Measurements from ENCODE around the gene SEMA3E. TPM values are rescaled to one million over a fixed set of nuclear protein-coding genes. Genes with fewer than 3 reads are reported as not detected.
A peak's percentile ranks its signal among the peaks of the same experiment; 100 is the strongest.

SEMA3E gene
- polyA plus RNA-seq, 1 of the 3 experiments (the other 2 are of a cell fraction), result under 0.01 TPM

DNA sequence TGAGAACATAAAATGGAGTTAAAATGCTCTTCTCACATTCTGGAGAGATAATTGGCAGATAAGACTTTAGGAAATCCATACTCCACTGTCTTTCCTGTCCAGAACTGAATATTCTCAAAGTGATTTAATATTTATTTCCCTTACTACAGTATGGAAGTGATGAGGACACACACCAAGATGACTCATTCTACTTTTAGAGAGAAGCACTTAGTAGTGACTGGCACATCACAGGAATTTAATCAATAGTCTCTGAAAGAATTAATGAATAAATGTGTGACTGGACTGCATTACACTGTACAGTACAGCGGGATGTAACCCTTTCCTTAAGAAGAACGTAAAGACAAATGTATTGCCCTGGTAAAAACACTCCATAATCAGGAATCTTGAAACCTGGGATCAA is 116.7 kb downstream of the SEMA3E start:
- Histone ChIP-seq H3K27ac (ENCODE audit: low read depth in 2 of 2, low read length in 1 of 2) (no peak overlapping the region), H3K79me2 (ENCODE audit: insufficient read depth) (no peaks in the 10 kb centered on the region), H3K9me3 (no peaks in the 10 kb centered on the region), H3K27me3 (ENCODE audit: insufficient read depth) (no peaks in the 10 kb centered on the region), H2AFZ (ENCODE audit: low read depth) (peak overlapping the region; percentile 57; the same call in 1 of the 2 replicates), H3K4me3 (ENCODE audit: low read depth in 2 of 2, low read length in 1 of 2) (no peak overlapping the region), H4K20me1 (ENCODE audit: insufficient read depth) (no peaks in the 10 kb centered on the region), H3K4me1 (ENCODE audit: control insufficient read depth in 1 of 2, insufficient read depth in 2 of 2, low read depth in 1 of 2, low read length in 1 of 2) (peaks cover 0 to 6% of the 10 kb centered on the region in 2 experiments; a peak in 1 of 4 replicates), H3K36me3 (replicated peaks in 1 of 2; ENCODE audit: control insufficient read depth in 1 of 2, insufficient read depth in 2 of 2, low read length in 1 of 2) (no peaks in the 10 kb centered on the region), H3F3A (replicated peaks; ENCODE audit: insufficient read depth) (no peaks in the 10 kb centered on the region), H3K9me2 (no peaks in the 10 kb centered on the region), H3K4me2 (no peak overlapping the region), H3K9ac (no peak overlapping the region)
- POLR2A ChIA-PET, result no interaction called here
- CTCF ChIA-PET, result no interaction called here
- DNase-seq, result no peak
- WGBS (ENCODE audit: low lambda C conversion rate), result 49% methylated on average over 2 of the region's 2 CpGs
- TF ChIP-seq MEF2A (IDR thresholded peaks at IDR 0.05; ENCODE audit: borderline replicate concordance, low read depth) (no peak), TAF1 (IDR thresholded peaks at IDR 0.05; ENCODE audit: borderline replicate concordance, low read depth, low read length) (no peak), FOSL2 (IDR thresholded peaks at IDR 0.05; ENCODE audit: borderline replicate concordance, low read depth) (peak; percentile 62; the same call in 1 of the 2 replicates), SIN3A (IDR thresholded peaks at IDR 0.05; ENCODE audit: borderline replicate concordance, low read depth, low read length) (no peak), TCF12 (IDR thresholded peaks at IDR 0.05) (peak; percentile 33; the same call in 1 of the 2 replicates), POLR2AphosphoS5 (IDR thresholded peaks at IDR 0.05; ENCODE audit: low read depth, low read length) (no peak), RAD21 (IDR thresholded peaks at IDR 0.05; ENCODE audit: low read length) (no peak), JUND (IDR thresholded peaks at IDR 0.05) (peak; percentile 30; the same call in 1 of the 2 replicates), RCOR1 (IDR thresholded peaks at IDR 0.05; ENCODE audit: low read length) (no peak), ELF1 (IDR thresholded peaks at IDR 0.05) (no peak), TEAD4 (IDR thresholded peaks at IDR 0.05; ENCODE audit: borderline replicate concordance, insufficient read depth) (0 out of 2 replicates have a peak, but pooled peaks have one; percentile 17)
- TF ChIP-seq, protein P1, sequence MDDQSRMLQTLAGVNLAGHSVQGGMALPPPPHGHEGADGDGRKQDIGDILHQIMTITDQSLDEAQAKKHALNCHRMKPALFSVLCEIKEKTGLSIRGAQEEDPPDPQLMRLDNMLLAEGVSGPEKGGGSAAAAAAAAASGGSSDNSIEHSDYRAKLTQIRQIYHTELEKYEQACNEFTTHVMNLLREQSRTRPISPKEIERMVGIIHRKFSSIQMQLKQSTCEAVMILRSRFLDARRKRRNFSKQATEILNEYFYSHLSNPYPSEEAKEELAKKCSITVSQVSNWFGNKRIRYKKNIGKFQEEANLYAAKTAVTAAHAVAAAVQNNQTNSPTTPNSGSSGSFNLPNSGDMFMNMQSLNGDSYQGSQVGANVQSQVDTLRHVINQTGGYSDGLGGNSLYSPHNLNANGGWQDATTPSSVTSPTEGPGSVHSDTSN (IDR thresholded peaks at IDR 0.05), result peak; percentile 39
- TF ChIP-seq, protein P2, sequence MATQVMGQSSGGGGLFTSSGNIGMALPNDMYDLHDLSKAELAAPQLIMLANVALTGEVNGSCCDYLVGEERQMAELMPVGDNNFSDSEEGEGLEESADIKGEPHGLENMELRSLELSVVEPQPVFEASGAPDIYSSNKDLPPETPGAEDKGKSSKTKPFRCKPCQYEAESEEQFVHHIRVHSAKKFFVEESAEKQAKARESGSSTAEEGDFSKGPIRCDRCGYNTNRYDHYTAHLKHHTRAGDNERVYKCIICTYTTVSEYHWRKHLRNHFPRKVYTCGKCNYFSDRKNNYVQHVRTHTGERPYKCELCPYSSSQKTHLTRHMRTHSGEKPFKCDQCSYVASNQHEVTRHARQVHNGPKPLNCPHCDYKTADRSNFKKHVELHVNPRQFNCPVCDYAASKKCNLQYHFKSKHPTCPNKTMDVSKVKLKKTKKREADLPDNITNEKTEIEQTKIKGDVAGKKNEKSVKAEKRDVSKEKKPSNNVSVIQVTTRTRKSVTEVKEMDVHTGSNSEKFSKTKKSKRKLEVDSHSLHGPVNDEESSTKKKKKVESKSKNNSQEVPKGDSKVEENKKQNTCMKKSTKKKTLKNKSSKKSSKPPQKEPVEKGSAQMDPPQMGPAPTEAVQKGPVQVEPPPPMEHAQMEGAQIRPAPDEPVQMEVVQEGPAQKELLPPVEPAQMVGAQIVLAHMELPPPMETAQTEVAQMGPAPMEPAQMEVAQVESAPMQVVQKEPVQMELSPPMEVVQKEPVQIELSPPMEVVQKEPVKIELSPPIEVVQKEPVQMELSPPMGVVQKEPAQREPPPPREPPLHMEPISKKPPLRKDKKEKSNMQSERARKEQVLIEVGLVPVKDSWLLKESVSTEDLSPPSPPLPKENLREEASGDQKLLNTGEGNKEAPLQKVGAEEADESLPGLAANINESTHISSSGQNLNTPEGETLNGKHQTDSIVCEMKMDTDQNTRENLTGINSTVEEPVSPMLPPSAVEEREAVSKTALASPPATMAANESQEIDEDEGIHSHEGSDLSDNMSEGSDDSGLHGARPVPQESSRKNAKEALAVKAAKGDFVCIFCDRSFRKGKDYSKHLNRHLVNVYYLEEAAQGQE (IDR thresholded peaks at IDR 0.05; ENCODE audit: low read depth, low read length), result no peak
- TF ChIP-seq, protein P3, sequence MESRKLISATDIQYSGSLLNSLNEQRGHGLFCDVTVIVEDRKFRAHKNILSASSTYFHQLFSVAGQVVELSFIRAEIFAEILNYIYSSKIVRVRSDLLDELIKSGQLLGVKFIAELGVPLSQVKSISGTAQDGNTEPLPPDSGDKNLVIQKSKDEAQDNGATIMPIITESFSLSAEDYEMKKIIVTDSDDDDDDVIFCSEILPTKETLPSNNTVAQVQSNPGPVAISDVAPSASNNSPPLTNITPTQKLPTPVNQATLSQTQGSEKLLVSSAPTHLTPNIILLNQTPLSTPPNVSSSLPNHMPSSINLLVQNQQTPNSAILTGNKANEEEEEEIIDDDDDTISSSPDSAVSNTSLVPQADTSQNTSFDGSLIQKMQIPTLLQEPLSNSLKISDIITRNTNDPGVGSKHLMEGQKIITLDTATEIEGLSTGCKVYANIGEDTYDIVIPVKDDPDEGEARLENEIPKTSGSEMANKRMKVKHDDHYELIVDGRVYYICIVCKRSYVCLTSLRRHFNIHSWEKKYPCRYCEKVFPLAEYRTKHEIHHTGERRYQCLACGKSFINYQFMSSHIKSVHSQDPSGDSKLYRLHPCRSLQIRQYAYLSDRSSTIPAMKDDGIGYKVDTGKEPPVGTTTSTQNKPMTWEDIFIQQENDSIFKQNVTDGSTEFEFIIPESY (IDR thresholded peaks at IDR 0.05; ENCODE audit: borderline replicate concordance, low read depth), result no peak
- TF ChIP-seq, protein P4, sequence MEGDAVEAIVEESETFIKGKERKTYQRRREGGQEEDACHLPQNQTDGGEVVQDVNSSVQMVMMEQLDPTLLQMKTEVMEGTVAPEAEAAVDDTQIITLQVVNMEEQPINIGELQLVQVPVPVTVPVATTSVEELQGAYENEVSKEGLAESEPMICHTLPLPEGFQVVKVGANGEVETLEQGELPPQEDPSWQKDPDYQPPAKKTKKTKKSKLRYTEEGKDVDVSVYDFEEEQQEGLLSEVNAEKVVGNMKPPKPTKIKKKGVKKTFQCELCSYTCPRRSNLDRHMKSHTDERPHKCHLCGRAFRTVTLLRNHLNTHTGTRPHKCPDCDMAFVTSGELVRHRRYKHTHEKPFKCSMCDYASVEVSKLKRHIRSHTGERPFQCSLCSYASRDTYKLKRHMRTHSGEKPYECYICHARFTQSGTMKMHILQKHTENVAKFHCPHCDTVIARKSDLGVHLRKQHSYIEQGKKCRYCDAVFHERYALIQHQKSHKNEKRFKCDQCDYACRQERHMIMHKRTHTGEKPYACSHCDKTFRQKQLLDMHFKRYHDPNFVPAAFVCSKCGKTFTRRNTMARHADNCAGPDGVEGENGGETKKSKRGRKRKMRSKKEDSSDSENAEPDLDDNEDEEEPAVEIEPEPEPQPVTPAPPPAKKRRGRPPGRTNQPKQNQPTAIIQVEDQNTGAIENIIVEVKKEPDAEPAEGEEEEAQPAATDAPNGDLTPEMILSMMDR (IDR thresholded peaks at IDR 0.05), result no peak

Measured in SK-N-SH (cell line).